GM12872 (cell line): Measurements from ENCODE around the gene MCCD1.

Experiments used
- CTCF ChIP-seq: IDR thresholded peaks from 3 replicates; pipeline ENCODE4 v1.5.1; 2011; ENCODE audit warnings: low read depth, mild to moderate bottlenecking, low read length, moderate library complexity; ENCODE audit not compliant: insufficient read depth

Gene MCCD1

DNA sequence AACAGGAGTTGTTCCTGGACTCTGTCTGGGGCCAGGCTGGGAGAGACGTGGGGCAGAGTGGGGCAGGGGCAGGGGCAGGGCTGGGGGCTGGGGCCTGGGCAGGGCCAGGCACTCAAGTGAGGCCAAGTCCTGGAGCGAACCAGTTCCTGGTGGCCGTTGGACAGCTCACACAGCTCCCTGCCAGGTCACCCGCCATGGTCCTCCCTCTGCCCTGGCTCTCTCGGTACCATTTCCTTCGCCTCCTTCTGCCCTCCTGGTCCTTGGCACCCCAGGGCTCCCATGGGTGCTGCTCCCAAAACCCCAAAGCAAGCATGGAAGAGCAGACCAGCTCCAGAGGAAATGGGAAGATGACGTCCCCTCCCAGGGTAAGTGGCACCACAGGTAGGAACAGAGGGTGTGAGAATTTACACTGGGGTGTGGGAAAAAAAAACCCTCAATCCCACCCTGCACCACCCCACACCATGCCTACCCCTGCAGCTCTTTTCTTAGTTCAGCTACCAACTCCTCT, at the start of gene MCCD1:
Gene MCCD1, plus strand, starts transcription at position 142 of the 508 bp plus-strand sequence. Its CDS starts 53 bp downstream, at position 195.
- no peak for TF ChIP-seq CTCF

GRCh38 chr6:31479151-31479932, 49.4 kb upstream of the MCCD1 start:
- TF ChIP-seq CTCF, result no peak

- TF ChIP-seq CTCF, result no peak
Observed at GRCh38 chr6:31479933-31480535, 48.7 kb upstream of the MCCD1 start.

- no peak for TF ChIP-seq CTCF
Observed at GRCh38 chr6:31480574-31480973, 48.2 kb upstream of the MCCD1 start.

DNA sequence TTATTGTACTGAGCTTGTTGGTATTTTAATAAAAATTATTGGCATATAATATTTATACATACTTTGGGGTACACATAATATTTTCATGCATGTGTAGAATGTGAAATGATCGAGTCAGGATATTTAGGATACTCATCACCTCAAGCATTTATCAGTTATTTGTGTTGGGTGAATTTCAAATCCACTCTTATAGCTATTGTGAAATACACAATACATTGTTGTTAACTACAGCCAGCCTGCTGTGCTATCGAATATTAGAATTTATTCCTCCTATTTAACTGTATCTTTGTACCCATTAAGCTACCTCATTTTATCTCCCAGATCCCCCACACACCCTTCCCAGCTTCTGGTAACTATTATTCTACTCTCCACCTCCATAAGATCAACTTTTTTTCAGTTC, 45.4 kb upstream of the MCCD1 start:
- TF ChIP-seq CTCF, result no peak

DNA sequence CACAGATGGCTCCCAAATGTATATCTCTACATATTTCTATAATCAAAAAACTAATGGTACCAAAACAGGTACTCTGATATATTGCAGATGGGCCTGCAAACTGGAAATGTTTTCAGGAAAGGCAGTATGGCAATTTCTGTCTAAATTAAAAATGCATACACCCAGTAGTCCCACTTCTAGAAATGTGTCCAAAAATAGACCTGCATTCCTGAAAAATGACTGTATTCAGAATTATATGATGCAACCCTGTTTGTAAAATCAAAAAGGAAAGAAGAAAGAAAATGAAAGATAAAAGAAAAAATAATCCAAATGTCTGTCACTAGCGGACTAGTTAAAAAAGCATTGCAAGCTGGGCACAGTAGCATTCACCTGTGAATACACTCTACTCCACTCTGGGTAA, 43.7 kb upstream of the MCCD1 start:
- no peak for TF ChIP-seq CTCF

- no peak for TF ChIP-seq CTCF
Observed at GRCh38 chr6:31489086-31489485, 39.7 kb upstream of the MCCD1 start.
